NB4 (cell line): ENCODE measurements around the gene PITPNC1.

Experiments
- DNase-seq: peaks from one replicate; pipeline ENCODE4 v3.0.0; 2010; ENCODE audit warnings: low read depth
- H3K4me3 ChIP-seq: one replicate; pipeline ENCODE4 v1.5.1; 2011; ENCODE audit warnings: mild to moderate bottlenecking, low read depth, low read length, moderate library complexity
- MAX ChIP-seq: IDR thresholded peaks from 2 replicates; pipeline ENCODE4 v1.6.1; 2011; ENCODE audit warnings: low read depth, low read length
- MYC ChIP-seq: IDR thresholded peaks from 2 replicates; pipeline ENCODE4 v1.6.1; 2011; ENCODE audit warnings: low read depth, low read length
- POLR2A ChIP-seq: IDR thresholded peaks from 2 replicates; pipeline ENCODE4 v1.6.1; 2011; ENCODE audit warnings: mild to moderate bottlenecking; ENCODE audit not compliant: insufficient read length; ENCODE audit errors: extremely low read depth
- TF ChIP-seq, protein P1 (sequence below): IDR thresholded peaks from one replicate; pipeline ENCODE4 v1.5.1; 2012; ENCODE audit warnings: low read depth, low read length

The PITPNC1 gene

GRCh38 chr17:67456103-67456502 lies 79.0 kb downstream of the PITPNC1 start:
- TF ChIP-seq MYC (no peak), MAX (no peak), POLR2A (no peak)
- TF ChIP-seq, protein P1, sequence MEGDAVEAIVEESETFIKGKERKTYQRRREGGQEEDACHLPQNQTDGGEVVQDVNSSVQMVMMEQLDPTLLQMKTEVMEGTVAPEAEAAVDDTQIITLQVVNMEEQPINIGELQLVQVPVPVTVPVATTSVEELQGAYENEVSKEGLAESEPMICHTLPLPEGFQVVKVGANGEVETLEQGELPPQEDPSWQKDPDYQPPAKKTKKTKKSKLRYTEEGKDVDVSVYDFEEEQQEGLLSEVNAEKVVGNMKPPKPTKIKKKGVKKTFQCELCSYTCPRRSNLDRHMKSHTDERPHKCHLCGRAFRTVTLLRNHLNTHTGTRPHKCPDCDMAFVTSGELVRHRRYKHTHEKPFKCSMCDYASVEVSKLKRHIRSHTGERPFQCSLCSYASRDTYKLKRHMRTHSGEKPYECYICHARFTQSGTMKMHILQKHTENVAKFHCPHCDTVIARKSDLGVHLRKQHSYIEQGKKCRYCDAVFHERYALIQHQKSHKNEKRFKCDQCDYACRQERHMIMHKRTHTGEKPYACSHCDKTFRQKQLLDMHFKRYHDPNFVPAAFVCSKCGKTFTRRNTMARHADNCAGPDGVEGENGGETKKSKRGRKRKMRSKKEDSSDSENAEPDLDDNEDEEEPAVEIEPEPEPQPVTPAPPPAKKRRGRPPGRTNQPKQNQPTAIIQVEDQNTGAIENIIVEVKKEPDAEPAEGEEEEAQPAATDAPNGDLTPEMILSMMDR, result no peak
- no peak for DNase-seq
- no peak overlapping the region for H3K4me3 ChIP-seq

DNA sequence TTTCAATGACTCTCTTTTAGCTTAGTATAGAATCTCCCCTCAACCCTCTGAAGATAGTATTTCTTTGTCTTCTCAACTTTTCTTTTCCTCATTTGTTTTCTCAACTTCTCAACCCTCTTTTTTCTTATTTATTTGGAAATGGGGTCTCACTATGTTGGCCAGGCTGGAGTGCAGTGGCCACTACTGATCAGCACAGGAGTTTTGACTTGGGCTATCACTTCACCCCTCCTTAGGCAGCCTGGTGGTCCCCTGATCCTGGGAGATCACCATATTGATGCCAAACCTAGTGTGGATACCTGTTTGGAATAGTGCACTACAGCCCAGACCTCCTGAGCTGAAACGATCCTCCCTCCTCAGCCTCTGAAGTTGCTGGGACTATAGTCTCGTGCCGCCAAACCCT lies 79.8 kb downstream of the PITPNC1 start:
- H3K4me3 ChIP-seq, result no peak overlapping the region
- DNase-seq, result no peak
- TF ChIP-seq MAX (no peak), POLR2A (no peak), MYC (no peak)
- TF ChIP-seq, protein P1, result no peak

DNA sequence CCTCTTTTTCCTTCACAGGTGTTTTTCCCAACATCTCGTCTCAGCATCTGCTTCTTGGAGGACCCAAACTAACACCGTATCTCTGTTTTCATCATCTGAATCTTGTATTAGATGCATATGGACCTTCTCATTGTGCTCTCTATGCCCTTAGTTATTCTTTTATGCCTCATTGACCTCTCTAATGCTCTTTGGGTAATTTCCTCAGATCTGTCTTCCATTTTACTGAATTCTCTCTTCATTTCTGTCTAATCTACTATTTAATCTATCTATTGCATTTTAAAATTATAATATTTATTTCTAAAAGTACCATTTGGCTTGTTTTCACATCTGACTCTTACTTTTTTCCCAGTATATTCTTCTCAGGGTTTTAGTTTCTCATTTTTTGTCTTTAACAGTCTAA lies 81.1 kb downstream of the PITPNC1 start:
- no peak overlapping the region for H3K4me3 ChIP-seq
- no peak for DNase-seq
- TF ChIP-seq MYC (no peak), MAX (no peak), POLR2A (no peak)
- TF ChIP-seq, protein P1, result no peak

GRCh38 chr17:67459985-67460384 lies 82.9 kb downstream of the PITPNC1 start:
- DNase-seq, result no peak
- no peak overlapping the region for H3K4me3 ChIP-seq
- TF ChIP-seq MAX (no peak), MYC (no peak)

- DNase-seq, result no peak
- TF ChIP-seq MAX (no peak), POLR2A (no peak), MYC (no peak)
- TF ChIP-seq, protein P1, result no peak
- no peak overlapping the region for H3K4me3 ChIP-seq
Observed at GRCh38 chr17:67461228-67461780, 84.2 kb downstream of the PITPNC1 start.

DNA sequence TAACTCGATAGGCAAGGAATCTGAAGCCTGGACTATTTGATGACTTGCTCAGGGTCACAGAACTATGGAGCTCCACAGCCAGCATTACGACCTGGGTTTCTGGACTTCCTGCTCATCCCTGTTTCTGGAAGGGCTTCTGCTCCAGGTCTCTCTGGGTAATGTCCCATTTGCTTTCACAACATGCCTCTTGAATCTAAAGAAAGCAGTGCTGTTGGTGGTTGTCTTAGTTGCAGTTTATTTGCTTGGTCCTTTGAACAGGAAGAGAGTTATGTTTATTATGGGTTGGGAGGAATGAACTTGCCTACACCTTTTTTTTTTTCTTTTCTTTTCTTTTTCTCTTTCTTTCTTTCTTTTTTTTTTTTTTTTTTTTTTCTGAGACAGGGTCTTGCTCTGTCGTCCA lies 84.8 kb downstream of the PITPNC1 start:
- no peak for TF ChIP-seq MAX
- TF ChIP-seq, protein P1, result no peak
- no peak for DNase-seq
- H3K4me3 ChIP-seq, result no peak overlapping the region
